NCI-H345 (cell line): ENCODE results near the gene VOPP1.
A peak's percentile ranks its signal among the peaks of the same experiment; 100 is the strongest.

Experiments used
- DNase-seq: peaks from one replicate; lab custom pipeline; 2025; lab: John Stamatoyannopoulos, UW

VOPP1 gene

GRCh38 chr7:55432939-55433784, 139.1 kb downstream of the VOPP1 start:
- DNase-seq: peak; percentile 70

GRCh38 chr7:55432506-55432905, 139.8 kb downstream of the VOPP1 start:
- no peak for DNase-seq

DNA sequence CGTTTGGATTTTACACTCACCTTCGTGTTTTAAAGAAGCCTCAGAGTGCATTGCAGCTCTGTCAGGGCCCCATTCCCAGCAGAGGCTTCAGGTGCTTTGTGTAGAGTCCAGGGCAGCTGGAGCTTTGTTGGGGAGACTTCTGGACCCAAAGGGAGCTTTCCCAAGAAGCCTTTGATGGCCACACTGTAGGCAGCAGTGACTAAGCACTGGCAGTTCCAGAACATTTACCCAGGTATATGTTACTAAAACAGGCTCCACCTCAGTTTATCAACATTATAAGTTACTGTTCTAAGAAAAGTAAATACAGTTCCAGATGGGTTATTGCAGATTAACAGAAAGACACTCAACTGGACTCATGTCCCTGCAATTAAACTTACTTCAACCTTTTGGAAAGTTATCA, 140.4 kb downstream of the VOPP1 start:
- DNase-seq: no peak

DNA sequence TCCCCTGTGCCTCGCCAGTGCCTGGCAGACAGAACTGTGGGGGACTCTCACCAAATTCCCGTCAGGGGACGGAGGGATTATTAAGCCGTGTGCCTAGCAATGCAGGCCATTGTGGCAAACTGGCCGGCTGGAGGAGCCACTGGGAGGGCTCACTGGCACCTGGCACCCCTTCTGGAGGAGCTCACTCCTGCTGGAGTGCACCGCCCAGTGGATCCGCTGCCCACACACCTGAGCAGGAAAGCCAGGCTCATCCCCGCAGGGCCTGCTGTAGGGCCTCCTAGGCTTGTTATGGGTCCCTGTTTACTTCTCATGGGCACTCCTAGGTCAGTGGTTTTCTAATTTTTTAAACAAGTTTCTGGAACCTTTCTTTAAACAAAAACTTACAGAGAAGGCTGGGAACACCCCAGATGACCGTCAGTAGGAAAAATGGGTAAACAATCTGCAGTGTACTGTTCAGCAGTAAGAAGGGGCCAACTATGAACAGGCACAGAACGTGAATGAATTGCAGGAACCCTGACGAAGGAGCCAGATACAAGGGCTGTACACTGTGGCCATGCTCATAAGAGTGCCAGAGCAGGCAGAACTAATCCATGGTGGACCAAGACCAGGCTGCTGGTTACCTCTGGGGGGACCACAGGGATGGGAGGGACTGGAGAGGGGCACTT, 142.3 kb downstream of the VOPP1 start:
- no peak for DNase-seq

DNA sequence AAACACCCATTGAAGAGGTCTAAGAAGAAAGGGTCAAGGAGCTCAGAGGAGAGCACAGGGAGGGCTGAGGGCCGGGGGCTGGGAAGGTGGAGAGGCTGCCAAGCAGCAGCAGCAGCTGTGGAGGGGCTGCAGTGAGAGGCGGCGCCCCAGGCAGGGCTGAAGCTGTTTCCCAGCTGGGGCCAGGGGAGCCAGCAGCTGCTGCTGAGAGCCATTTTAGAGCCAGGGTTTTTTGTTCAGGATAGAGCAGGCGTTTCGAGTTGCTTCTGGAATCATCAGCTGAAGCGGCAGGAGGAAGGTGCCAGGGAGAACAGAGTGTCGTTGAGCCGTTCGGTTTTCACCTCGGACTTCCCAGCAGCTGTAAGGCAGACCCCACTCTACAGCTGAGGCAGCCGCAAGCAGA, 144.5 kb downstream of the VOPP1 start:
- peak; percentile 60 for DNase-seq

GRCh38 chr7:55427342-55427741, 145.0 kb downstream of the VOPP1 start:
- DNase-seq: no peak

DNA sequence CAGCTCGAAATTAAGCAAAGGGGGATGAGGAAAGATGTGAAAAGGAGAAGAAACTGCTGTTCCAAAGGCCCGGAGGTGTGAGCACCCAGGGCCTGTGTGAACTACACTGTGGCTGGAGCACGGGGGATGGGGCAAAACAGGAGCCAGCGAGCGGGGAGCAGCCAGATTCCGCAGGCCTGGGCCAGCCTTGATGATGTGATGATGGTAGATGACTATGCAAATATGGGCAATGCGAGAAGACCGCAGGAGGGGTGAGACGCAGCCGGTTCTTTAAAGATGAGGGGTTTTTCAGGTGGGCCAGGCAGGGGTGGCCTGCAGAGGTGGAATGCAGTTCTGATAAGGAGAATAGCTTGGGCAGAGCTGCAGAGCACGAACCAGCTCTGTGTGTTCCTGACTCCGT, 145.6 kb downstream of the VOPP1 start:
- no peak for DNase-seq

DNA sequence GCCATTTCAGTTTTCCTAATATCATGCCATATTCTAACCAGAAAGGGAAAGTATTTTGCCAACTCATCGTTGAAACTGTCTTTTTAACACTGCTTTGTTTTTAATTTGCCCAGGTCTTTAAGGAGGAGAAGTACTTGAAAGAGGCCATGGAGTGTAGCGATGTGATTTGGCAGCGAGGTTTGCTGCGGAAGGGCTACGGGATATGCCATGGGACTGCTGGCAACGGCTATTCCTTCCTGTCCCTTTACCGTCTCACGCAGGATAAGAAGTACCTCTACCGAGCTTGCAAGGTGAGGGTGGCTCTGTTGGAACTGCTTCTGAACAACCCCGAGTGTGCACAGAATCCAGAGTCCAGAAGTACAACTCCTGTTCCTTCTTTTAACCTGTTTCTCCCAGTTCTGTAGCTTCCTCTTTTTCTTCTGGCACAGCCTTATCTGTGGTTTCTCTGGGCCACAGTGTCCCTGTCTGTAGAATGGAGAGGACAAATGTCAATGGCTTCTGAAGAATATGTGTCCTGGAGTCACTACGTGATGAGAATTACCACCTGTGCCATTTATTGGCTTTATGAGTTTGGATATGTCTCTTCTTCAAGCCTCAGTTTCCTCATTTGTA, 147.1 kb downstream of the VOPP1 start:
- no peak for DNase-seq

- no peak for DNase-seq
Measured at GRCh38 chr7:55423891-55424290, 148.4 kb downstream of the VOPP1 start.

DNA sequence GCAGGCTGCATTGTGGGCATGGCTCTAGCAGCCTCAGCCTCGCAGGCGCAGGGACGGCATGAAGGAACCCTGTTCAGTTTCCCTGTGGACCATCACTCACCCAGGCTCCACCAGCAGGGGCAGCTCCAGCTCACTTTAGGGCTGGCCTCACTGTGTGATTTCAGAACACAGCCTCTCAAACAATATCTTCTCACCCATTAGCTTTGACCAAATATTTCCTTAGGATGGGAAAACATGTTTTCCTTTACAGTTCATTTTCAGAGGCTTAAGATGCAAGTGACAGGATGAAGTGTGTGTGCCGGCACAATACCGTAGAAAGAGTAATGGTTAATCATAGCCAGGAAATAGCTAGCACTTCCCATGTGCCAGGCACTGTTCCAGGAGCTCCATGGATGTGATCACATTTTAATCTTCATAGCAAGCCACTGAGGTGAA, 149.0 kb downstream of the VOPP1 start:
- DNase-seq: no peak
